Measurements from ENCODE around the gene COL27A1.
"Not testable (repeated sequence)": the region's sequence is repeated elsewhere in the genome, so short reads cannot be mapped to it uniquely, and the experiment has no call there.

The COL27A1 gene

DNA sequence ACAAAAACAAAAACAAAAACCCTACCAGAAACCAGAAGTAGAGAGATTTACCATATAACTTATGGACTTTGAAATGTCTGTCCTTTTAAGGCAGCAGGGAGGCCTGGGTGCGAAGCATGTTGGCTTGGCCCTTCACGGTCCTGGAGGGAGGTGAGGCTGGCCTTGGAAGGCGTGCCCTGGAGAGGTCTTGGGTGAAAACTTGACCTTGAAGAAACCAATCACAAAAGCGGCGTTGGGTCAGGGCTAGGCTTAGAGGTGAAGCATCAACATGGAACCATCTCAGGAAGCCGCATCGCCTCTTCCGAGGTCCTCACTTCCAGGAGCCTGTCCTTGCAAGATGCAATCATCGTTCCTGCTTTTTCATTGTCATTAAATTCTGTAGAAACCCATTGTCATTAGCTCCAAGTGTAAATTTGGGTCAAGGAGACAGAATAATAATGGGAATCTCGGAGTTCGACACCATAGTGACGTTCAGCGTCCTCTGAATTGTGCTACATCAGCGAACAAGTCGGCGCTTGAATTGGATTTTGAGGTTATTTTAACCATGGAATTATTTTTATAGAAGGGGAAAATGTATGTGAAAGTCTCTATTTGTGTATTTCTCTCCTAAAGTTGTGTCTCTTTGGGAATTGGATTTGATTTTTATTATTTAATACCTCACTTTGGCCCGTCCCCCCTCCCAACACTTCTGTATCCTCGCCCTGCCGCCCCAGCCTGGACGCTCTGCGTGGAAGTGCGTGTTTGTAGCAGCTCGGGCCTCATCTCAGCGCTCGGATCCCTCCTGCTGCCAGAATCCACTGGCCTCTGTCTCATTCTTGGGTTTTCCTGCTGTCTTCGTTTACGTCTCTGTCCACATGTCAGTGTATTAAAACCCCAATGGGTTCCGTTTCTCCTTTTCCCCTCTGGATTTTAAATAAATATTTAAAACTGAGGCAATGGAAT is 156.5 kb downstream of the COL27A1 start:
- DNase-seq: no peak

DNA sequence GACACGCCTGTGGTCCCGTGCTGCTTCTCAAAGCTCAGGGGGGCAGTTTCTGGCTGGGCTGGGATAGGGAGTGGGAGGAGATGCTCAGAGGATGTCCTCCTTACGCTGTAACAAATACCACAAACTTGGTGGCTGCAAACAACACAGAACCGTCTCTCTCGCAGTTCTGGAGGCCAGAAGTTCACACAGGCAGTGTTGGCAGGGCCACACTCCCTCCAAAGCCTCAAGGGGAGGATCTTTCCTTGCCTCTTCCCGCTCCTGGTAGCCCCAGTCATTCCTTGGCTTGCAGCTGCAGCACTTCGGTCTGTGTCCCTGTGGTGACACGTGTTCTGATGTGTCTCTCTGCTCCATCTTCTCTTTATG is 157.2 kb downstream of the COL27A1 start:
- no peak for DNase-seq

DNA sequence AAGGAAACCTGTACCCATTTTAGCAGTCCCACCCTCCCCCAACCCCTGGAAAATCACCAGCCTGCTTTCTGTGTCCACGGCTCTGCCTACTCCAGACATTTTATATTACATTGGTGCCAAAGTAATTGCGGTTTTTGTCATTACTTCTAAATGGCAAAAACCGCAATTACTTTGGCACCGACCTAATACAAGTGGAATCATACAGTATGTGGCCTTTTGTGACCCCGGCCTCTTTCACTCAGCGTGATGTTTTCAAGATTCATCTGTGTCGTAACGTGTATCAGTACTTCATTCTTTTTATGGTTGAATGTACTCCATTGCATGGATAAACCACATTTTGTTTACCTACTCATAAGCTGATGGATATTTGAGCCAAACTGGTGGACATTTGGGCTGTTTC is 157.8 kb downstream of the COL27A1 start:
- DNase-seq: no peak

DNA sequence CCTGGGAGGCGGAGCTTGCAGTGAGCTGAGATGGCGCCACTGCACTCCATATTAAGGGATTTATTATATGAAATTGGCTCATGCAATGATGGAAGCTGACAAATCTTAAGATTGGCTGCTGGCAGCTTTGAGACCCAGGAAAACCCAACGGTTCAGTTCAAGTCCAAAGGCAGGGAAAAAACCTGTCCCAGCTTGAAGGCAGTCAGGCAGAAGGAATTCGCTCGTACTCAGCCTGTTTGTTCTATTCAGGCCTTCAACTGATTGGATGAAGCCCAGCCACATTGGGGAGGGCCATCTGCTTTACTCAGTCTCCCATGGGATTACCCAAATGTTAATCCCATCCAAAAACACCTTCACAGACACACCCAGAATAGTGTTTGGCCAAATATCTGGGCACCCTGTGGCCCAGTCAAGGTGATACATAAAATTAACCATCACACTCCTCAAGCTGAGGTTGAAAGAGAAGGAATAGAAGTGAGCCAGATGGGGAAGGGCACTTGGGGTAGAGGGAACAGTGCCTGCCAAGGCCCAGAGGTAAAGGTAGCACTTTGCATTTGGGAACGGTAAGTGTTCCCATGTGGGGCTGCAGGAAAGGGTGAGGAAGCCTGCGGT is 159.0 kb downstream of the COL27A1 start:
- DNase-seq: no peak

DNA sequence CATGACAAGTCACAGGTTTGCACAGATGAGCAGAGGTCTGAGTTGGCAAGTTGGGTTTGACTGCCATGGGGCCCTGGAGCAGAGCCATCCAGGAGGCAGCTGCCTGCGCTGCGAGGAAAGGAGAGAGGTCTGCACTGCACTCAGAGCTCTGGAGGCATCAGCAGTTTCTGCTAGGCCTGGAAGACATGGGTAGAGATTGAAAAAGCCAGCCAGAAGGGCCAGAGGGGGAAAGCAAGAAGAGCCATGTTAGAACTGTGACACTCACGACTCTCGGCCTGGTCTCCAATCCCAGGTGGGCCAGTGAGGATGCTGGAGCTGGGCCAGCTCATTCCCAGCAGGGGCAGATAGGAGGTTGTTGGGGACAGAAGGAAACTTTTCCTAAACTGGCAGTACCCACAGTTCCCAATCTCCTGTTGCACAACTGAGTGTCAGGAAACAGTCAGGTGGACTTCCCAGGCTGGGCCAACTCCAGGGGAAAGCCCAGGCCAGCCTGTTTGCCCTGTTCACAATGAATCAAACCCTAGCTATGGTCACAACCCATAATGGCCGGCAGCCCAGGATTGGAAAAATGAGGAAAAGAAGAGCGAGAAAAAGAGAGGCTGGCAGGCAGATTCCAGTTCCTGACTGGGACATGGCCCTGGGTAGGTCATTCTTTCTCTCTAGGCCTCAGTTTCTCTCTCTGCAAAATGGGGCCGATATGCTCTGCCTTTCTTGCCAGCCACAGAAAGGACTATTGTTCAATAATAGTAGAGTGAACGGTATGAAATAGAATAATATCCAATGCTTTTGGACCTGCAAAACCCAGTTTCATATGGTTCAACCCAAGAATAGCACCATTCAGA is 159.8 kb downstream of the COL27A1 start:
- DNase-seq: no peak

DNA sequence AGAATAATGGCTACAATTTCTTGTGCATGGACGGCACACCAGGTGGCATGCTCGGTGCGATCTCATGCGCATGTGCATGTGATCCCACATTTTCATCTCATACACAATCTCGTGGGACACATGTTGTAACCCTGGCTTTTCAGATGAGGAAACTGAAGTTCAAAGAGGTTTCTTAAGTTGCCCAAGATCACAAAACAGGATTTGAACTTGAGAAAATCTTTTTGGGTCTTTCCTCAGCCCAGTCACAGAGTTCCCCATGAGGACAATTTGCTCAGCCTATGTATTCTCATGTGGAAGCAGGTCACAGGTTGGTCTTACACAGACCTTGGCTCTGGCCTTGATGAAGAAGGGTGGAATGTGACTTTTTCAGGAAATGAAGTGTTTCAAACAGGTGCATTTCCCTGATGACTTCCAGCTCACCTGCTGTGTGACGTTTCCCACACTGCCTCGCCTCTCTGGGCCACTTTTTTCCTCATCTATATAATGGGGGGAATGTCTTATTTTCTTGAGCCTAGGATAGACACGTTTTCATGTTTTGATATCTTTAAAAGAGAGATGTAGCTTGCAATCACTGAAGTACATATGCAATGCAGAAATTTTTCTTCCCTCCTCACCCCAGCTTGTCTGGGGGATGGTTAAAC is 160.5 kb downstream of the COL27A1 start:
- no peak for DNase-seq

DNA sequence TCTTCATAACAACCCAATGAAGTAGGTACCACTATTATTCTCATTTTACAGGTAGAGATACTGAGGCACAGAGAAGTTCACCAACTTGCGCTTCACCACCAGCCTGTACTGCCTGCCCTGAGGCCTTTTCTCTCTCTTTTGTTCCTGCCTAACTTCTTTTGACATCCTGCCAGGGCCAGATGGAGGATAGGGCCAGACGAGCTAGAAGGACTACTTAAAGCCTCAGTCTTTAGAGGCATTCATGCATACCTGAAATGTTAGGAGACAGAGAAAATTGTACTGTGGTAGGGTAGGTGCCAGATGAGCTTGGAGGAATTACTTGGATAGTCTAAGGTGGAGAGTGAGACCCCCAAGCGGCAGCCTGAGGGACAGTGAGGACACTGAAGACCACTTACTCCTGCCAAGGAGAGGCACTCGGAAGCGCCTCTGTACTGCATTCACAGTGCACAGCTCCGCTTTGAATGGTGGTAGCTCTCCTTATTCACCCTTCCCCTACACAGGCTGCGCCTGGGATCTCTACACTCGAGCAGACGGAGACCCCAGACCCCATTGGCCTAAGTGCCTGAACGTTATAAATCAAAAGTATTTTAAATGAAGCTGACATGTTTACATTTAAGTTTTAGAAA is 161.4 kb downstream of the COL27A1 start:
- DNase-seq: no peak

DNA sequence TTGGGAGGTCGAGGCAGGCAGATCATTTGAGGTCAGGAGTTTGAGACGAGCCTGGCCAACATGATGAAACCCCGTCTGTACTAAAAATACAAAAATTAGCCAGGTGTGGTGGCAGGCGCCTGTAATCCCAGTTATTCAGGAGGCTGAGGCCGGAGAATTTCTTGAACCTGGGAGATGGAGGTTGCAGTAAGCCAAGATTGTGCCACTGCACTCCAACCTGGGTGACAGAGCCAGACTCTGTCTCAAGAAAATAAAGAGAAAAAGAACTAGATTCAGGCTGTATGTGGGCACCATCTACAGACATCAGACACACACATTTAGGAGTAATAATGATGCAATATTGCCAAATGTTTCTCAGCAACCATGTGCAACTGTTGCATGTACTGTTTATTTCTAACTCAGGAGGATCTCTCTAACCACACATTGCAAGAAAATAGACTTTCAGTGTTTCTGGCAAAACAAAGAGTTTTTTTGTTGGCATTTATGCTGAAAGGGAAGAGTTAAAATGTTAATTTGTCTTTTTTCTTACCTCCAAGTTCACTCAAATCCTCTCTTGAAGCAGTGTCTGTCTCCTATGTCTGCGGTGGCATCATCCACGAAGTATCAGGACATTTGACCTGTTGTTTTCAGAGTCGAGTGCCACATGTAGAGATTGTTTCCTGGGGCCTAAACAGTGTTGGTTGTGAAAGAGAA is 162.5 kb downstream of the COL27A1 start:
- no peak for DNase-seq

DNA sequence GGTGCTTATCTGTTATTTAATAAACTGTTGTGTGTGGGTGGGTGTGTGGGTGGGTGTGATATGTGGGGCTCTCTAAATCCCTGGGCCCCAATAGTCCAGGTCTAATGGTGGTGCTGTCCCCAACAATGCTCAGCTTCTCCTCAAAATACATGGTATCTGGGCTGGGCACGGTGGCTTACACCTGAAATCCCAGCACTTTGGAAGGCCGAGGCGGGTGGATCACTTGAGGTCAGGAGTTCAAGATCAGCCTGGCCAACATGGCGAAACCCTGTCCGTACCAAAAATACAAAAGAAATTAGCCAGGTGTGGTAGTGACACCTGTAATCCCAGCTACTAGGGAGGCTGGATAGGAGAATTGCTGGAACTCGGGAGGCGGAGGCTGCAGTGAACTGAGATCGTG is 163.1 kb downstream of the COL27A1 start:
- no peak for DNase-seq

DNA sequence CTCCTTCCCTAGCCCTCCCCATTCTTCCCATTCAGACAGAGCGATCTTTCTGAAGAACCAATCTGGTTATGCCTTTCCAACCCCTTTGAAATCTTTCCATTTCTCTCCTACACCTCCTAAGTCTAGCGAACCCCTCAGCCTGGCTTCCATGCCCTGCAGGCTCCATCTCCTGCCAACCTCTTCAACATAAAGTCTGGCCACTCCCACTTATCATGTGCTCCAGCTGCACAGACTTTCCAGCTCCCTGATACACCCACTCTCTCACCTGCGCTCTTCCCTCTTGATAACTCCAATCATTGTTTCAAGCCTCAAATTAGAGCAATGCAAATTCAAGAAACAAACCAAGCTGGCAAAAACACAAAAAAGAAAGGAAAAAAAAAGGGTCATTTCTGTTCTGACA is 163.8 kb downstream of the COL27A1 start:
- no peak for DNase-seq

DNA sequence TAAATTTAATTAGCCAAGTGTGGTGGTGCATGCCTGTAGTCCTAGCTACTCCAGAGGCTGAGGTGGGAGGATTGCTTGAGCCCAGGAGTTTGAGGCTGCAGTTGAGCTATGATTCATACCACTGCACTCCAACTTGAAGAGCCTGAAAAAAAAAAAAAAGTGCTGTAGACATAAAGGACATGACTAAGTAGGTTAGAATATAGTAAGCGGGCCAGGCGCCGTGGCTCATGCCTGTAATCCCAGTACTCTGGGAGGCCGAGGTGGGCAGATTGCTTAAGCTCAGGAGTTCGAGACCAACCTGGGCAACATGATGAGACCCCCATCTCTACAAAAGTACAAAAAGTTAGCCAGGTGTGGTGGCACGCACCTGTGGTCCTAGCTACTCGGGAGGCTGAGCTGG is 165.4 kb downstream of the COL27A1 start:
- DNase-seq: not testable (repeated sequence)

DNA sequence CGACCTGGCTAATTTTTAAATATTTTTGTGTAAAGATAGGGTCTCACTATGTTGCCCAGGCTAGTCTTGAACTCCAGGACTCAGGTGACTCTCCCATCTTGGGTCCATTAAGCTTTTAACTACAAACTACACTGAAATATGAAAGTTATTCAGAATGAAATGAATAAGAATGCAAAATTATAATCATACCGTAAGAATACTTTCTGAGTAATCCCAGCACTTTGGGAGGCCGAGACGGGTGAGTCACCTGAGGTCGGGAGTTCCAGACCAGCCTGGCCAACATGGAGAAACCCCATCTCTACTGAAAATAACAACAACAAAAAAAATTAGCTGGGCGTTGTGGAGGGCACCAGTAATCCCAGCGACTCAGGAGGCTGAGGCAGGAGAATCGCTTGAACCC is 166.4 kb downstream of the COL27A1 start:
- DNase-seq: no peak

DNA sequence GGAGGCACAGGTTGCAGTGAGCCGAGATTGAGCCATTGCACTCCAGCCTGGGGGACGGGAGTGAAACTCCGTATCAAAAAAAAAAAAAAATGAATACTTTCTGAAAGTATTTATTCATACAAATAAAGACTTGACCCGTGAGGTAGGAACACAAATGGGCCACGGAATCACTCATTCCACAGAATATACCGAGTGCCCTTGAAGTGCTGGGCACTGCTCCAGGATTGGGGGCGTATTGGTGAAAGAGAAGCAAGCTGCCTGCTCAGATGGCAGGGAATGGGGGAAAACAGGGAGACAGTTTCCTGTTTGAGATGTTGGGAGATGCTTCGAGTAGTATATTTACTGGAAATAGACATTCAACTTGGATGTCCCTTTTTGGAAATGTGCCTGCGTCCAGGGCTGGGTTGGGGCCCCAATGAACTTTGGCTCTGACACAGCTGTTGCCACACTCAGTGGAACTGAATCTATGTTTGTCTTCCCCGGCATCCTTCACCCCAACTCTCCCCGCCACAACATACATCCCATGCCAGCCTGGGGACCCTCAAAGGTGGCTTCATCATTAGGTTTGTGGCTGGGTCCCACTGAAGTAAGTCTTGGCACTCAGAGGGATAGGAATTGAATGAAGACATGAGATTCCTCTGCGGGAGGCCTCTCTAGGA is 167.0 kb downstream of the COL27A1 start:
- not testable (repeated sequence) for DNase-seq

DNA sequence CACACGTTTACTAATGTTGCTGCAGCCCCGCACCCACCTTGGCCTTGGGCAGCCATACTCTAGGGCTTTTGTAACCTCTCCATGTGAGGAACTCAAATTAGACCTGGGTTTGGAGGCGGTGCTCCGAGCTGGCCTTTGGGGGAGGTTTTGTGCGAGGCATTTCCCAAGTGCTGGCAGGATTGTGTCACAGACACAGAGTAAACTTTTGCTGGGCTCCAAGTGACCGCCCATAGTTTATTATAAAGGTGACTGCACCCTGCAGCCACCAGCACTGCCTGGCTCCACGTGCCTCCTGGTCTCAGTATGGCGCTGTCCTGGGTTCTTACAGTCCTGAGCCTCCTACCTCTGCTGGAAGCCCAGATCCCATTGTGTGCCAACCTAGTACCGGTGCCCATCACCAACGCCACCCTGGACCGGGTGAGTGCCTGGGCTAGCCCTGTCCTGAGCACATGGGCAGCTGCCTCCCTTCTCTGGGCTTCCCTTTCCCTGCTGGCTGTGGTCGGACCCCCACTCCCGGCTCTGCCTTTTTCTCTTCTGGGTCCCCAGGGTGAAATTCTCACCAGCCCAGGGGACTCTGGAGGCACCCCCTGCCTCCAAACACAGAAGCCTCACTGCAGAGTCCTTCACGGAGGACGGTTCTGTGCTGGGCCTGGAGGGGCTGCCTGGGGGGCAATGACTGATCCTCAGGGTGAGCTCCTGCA is 167.6 kb downstream of the COL27A1 start, which contains the start of gene ORM1:
Gene ORM1, plus strand, starts transcription at position 268 of the 701 bp plus-strand sequence. Its CDS starts 36 bp downstream, at position 304.
- not testable (repeated sequence) for DNase-seq

DNA sequence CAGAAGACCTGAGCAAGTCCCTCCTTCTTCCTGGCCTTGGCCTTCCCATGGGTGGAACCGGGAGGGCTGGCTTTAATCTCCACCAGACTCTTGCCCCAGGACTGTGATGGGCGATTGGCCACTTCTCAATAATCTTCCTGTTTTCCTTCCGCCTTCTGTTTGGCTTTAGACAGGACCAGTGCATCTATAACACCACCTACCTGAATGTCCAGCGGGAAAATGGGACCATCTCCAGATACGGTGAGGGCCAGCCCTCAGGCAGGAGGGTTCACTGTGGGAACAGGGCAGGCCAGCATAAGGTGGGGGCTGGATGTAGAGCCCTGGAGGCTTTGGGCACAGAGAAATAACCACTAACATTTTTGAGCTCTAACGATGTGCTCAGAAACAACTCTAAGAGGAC is 168.5 kb downstream of the COL27A1 start:
- not testable (repeated sequence) for DNase-seq

DNA sequence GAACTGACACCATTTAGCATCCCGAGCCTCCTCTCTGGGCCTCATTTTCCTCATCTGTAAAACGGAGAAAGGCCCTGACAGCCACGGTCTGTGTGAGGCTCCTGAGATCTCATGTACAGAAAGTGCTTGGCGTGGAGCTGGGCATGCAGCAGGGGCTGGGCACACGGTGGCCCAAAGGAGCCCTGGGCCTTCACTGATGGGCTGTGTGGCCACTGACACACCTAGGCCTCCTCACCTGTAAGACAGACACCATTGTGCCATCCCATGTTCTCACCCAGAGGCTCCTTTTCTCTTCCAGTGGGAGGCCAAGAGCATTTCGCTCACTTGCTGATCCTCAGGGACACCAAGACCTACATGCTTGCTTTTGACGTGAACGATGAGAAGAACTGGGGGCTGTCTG is 169.2 kb downstream of the COL27A1 start:
- no peak for DNase-seq

DNA sequence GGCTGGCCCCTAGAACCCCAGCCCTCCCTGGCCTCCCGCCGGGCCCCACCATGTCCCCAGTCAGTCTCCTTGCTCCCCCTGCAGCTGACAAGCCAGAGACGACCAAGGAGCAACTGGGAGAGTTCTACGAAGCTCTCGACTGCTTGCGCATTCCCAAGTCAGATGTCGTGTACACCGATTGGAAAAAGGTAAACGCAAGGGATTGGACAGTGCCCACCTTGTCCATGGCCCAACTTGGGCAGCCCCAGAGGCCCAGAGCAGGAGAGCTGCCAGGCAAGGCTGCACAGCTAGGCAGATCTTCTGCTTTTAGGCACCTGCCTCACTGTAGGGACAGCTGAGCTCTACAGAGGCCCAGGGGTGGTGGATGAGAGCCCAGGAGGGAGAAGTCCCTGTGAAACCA is 169.6 kb downstream of the COL27A1 start:
- DNase-seq: not testable (repeated sequence)

DNA sequence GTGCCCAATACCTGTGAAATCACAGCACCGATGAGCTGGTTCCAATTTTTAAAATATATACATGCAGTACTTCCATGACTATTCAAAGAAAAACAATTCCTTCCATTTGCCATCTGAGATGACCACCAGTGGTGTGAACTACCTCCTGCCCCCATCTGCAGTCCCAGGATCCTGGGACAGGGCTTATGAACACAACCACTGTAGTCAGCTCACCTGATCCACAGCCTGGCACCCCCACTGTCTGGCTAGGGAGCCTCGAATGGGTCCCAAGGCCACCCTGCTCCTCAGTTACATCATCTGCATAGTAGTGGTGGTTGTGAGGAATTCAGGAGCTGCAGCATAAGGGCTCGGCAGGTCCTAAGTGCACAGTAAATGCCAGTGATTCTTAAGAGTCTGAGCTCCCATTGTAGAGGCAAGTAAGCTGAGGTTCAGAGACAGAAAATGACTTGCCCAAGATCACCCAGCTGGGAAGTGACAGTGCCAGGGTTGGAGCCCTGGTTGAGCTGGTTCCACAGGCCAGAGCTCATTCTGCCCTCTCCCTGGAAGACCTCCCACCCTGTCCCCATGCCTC is 170.4 kb downstream of the COL27A1 start:
- not testable (repeated sequence) for DNase-seq

DNA sequence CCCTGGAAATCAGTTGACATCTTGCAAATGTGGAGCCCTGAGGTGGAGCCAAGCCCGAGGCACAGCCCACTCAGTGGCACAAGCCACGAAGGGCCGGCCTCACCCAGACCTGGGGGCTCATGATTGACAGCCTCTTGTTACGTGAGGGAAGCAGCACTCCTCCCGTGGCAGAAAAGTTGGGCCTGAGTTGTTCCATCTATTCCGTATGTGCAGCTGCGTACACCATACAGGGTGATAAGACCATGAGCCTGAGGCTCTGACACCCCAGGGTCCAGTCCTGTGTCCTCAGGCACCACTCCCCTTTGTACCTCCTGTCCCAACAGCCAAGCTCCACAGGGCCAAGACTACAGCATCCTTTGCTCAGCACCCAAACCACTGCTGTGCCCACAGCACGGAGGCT is 172.4 kb downstream of the COL27A1 start:
- no peak for DNase-seq

DNA sequence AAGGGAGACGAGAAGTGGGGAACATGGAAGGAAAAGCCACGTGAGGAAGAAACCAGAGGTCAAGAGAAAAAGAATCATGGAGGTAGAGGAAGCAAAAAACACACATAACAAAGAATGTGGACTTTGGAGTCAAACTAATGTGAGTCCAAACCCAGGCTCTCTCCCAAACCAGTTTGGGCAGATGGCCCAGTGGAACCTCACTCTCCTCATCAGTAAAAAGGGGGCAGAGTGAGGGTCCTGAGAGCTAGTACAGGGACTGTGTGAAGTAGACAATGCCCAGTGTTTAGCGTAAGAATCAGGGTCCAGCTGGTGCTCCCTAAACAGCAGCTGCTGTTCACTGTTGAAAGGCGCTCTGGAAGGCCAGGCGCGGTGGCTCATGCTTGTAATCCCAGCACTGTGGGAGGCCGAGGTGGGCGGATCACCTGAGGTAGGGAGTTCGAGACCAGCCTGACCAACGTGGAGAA is 173.1 kb downstream of the COL27A1 start:
- not testable (repeated sequence) for DNase-seq
